Tongue (tissue), 3 donors: ENCODE data around the gene WNT5B. TPM values are rescaled to one million over a fixed set of nuclear protein-coding genes. Genes with fewer than 3 reads are reported as not detected.
"Not testable (repeated sequence)": the region's sequence is repeated elsewhere in the genome, so short reads cannot be mapped to it uniquely, and the experiment has no call there.

ENCODE experiments used
- DNase-seq: peaks from one replicate; pipeline ENCODE4 v3.0.0-alpha.2; 2015
- small RNA-seq: library from RNA; depleted of rRNA; stranded (forward); fragments of <200 nt; gene quantifications from one replicate; pipeline ENCODE3, GENCODE V24; 2014; ENCODE audit warnings: low replicate concordance
- total RNA-seq: library from RNA; depleted of rRNA; stranded (reverse); fragments of >200 nt; gene quantifications from one replicate; pipeline ENCODE4 v1.2.3, GENCODE V29; 2014

The WNT5B gene
- total RNA-seq, 1 donor from 2014 or later, result 16.1 TPM

DNA sequence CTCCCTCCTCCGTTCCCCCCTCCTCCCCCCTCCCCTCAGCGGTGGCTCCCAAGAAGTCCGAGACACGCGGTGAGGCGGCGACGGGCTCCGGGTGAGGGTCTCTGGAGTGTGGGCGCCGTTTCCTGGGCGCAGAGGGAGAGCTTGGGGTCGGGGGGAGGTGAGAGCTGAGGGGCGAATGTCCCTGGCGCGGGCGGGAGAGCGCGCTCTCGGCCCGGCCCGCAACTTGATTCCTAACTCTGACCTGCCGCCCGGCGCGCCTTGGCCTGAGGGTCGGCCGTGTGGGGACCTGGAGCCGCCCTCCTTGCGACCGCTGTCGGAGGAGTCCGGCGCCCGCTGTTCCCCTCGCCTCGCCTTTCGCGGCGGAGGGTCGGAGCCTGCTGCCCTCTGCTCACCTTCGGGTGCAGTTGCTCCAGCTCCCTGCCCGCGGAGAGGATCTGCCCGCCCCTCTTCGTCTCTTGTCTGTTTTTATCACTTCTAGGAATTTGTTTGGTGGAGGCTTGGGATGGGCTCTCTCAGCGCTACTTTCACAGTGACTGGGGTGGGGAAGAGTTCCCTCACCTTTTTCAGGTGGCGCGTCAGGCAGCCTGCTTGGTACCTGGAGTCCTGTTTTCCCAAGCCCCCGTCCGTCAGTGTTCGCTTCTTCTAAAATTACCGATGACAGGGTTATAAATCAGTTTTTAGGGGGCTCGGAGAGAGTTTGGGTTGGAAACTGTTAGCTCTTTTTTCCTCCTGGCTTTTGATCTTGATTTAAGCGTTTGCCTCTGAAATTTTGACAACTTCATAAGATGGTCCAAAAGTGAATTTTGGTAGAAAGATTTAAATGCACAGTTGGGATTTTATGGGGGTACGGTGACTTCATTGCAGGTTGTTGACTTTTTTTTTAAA, 62.3 kb downstream of the WNT5B start:
- no peak for DNase-seq

GRCh38 chr12:1692226-1692625, 63.2 kb downstream of the WNT5B start:
- DNase-seq, result no peak

DNA sequence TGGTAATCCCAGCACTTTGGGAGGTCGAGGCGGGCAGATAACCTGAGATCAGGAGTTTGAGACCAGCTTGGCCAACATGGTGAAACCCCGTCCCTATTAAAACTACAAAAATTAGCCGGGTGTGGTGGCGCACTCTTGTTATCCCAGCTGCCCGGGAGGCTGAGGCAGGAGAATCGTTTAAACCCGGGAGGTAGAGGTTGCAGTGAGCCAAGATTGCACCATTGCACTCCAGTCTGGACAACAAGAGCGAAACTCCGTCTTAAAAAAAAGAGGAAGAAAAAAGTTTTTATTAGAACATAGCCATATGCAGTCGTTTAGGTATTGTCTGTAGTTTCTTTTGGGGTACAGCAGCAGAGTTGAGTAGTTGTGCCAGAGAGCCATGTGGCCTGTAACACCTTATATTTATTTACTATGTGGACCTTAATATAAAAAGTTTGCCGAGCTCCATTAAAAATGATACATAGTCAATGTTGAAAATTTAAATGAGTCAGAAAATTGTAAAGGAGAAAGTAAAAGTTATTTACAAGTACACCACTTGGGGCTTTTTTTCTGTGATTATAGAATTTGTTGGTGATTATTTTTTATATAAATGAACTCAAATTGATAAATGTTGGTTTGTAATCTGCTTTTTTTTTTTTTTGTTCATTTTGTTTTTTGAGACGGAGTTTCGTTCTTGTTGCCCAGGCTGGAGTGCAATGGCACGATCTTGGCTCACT, 64.0 kb downstream of the WNT5B start:
- no peak for DNase-seq

DNA sequence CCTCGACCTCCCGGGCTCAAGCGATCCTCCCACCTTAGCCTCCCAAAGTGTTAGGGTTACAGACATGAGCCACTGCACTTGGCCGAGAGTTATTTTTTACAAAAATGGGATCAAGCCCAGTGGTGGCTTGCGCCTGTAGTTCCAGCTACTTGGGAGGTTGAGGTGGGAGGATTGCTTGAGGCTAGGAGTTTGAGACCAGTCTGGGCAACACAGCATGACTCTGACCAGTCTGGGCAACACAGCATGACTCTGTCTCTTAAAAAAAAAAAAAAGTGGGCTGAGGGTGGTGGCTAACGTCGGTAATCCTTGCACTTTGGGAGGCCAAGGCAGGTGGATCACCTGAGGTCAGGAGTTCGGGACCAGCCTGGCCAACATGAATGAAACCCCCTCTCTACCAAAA, 66.1 kb downstream of the WNT5B start:
- DNase-seq, result not testable (repeated sequence)

GRCh38 chr12:1695886-1696670, 67.0 kb downstream of the WNT5B start:
- DNase-seq, result no peak

- no peak for DNase-seq
Measured at GRCh38 chr12:1696800-1697199, 67.8 kb downstream of the WNT5B start.

Small RNA genes within 50 kb of the gene (small RNA-seq; reads per million reads assigned to genes)
- not detected for gene MIR3649

Other genes with a start within 250 kb of the WNT5B start
- 7.8 TPM for gene FBXL14, start 34.6 kb upstream of the WNT5B start, total RNA-seq
- 26.5 TPM for gene ADIPOR2, start 61.8 kb downstream of the WNT5B start, total RNA-seq
- gene LRTM2, start 191.3 kb downstream of the WNT5B start, total RNA-seq, result not detected